ENCODE measurements around the gene FAM163B.
"Not testable (repeated sequence)": the region's sequence is repeated elsewhere in the genome, so short reads cannot be mapped to it uniquely, and the experiment has no call there.

The FAM163B gene

DNA sequence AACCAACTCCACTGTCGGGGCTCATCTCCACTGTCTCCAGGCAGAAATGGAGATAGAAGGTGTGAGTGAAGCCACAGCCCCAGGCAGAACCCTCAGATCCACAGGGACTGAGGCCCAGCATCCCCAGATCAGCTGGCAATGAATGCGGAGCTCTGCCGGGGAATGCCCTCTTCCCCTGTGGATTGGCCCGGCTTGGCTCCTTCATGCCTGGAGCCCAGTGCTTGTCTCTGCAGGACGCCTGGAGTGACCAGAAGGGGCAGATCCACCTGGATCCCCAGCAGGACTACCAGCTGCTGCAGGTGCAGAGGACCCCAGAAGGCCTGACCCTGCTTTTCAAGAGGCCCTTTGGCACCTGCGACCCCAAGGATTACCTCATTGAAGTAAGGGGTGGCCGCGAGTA, 30.4 kb upstream of the FAM163B start:
- DNase-seq: no peak

DNA sequence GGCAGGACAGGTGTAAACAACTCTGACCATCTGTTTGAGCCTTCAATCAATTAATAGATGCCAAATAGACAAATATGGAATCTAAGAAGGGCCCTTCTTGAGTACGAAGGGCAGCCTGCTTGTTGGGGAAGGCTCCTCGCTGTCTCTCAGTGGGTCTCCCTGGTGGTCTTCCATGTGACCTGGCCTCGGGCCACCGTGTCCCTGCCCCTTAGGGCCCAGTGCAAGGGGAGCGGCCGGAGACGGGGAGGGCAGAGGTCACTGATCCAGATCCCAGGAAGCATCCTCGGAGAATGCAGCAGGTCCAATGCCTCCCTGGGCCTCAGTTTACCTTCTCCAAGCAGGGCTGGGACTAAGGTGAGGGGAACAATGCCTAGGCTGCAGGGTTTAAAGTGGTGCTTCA, 29.5 kb upstream of the FAM163B start:
- DNase-seq: no peak

DNA sequence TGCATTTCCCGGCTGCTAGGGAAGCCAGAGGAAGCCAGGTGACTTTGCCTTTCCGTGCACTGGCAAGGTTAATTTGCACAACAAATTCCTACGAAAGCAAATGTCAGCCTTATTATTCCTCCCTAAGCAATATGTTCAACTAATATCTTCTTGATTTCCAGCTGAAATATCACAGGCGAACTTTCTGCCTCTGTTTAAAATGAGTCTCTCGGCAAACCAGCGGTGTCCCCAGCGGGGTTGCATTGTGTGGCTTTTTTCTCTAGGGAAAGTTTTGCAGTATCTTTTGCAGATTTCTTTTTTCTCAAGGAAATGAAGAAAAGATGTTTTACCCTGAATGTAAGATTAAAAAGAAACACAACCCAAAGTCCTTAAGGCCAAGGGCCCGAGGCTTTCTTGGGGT, 28.9 kb upstream of the FAM163B start:
- DNase-seq: no peak

DNA sequence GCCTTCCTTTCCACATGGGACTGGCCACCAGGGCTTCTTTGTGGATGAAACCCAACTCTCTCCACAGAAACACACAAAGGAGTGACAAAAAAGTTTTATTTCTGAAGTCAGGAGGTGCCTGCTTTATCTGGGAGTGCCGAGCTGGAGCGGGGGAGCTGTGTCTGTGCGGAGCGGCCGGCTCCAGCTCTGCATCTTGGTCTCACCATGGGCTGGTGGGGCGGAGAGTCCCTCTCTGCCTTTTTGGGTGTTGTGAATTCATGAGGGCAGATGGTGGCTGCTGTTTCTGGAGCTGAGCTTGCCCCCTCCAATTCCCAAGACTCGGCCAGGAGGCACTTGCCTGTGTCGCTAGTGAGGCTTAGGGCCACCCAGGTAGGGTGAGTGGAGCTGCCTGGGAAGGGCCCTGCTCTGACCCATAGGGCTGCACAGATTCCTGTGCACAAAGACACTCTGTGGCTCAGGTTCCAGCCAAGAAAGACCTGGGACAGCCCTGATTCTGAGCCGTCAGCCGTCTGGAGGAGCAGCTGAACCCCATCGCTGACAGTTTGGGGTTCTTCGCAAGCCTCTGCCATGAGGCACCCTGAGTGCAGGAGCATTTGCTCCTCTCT, 28.4 kb upstream of the FAM163B start:
- DNase-seq: no peak

DNA sequence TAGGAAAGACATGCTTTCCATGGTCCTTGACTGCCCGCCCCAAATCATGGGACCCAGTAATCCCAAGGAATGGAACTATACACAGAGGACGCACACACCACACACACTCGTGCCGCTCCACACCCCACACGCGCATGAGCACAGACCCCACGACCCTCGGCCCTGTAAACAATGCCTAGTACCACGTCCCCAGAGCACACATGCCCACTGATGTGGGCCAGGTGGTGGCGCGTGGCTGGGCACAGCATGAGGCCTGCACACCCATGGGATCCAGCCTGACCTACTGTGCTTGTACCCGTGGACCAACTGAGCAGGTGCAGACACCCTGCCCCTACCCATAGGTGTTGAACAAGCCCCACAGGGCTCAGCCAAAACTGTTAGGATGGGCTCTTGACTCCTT, 27.7 kb upstream of the FAM163B start:
- DNase-seq: no peak

DNA sequence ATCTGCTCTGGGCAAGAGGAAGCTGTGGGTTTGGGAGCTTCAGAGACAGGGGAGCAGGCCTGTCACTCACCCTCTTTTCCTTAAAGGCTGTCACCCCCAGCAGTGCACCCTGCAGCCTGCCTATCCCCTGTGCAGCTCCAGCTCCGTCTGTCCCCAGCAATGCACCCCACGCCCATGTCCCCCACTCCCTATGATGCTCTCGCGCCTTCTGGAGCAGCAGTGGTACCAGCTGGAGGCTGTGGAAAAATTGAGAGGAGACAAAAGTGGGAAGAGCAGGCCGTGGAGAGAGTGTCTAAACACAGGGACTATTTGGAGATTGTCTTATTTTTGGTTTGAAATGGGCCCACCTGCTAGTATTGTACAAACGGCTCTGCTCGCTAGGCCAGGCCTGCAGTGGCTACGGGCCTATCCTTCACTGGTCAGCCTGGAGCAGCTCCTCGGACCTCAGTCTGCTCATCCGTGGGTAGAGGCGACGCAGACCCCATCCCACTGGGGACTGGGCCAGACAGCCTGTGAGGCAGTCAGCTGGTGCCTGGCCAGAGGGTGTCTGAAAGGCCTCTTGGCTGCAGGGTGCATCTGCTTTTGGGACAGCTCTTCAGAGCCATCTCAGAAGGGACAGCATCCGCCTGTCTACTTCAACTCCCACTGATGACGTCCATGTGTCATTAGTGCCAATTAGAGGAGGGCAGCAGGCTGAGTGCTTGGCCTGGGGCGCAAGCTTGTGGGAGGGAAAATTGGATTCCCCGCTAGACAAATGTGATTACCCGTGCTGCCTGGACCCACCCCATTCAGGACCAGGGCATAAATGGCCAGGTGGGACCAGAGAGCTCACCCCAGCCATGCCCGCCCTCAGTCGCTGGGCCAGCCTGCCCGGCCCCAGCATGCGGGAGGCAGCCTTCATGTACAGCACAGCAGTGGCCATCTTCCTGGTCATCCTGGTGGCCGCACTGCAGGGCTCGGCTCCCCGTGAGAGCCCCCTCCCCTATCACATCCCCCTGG, 26.6 kb upstream of the FAM163B start, which contains the start of gene DBH:
DBH (plus strand) TSS at position 831 of the 999 bp plus-strand sequence; CDS start at position 840, 9 bp downstream.
- DNase-seq: no peak

DNA sequence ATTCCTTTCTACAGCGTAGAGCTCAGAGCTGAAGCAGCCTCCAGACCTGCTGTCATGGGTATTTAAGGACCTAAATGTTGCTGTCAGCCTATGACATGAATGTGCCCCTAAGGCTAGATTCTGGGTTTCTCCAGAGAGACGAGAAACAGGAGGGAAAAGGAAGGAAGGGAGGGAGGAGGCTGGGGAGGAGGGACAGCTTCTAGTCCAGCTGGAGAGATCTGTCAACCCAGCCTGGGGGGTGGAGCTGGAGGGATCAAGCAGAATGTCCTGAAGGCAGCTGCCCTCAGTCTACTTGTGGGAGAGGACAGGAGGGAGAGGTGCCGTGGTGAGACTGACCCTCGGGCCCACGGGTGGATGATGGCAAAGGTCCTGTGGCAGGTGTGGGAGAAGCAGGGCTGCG, 25.9 kb upstream of the FAM163B start:
- DNase-seq: no peak

DNA sequence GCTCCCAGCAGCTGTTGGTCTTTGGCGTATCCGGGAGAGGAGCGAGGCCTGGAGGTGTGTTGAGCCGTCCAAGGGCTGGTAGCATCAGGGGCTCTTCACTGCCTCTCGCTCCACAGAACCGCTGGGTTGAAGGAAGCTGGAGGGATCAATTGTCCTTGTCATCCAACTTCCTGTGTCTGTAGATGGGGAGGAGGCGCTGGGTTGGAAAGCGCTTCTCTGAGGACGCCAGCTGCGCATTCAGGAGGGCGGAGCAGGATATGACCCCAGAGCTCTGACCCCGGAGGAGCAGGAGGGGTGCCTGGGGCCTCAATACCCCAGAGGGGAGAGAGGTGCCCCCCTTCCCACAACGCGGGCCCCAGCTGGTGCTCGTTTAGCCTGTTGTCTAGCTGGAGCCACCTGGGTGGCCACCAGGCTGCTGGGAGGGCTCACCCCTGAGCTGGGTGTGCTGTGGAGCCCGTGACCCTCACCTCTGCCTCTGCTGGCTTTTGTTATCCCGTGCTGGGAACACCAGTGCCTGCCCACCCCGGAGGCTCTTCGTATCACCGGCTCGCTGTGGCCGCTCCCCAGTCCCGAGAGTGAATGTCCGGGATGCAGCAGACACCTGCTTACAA, 25.0 kb upstream of the FAM163B start:
- no peak for DNase-seq

DNA sequence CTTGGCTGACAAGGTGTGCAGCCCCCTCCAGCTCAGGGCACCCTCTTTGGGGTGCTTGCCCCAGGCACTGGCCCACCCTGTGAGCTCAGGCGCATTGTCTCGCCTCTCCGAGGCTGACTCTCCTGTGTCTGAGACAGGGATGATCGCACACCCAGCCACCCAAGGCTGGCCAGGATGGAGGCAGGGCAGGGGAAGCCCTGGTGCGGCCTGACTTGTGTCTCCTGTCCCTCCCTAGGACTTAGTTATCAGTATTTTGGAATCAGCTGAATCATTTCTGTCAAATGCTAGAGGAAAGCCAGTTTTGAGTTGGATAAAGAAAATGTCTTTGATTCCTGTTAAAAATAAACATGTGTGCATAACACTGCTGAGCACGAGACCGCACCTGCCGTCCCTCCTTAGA, 24.5 kb upstream of the FAM163B start:
- no peak for DNase-seq

DNA sequence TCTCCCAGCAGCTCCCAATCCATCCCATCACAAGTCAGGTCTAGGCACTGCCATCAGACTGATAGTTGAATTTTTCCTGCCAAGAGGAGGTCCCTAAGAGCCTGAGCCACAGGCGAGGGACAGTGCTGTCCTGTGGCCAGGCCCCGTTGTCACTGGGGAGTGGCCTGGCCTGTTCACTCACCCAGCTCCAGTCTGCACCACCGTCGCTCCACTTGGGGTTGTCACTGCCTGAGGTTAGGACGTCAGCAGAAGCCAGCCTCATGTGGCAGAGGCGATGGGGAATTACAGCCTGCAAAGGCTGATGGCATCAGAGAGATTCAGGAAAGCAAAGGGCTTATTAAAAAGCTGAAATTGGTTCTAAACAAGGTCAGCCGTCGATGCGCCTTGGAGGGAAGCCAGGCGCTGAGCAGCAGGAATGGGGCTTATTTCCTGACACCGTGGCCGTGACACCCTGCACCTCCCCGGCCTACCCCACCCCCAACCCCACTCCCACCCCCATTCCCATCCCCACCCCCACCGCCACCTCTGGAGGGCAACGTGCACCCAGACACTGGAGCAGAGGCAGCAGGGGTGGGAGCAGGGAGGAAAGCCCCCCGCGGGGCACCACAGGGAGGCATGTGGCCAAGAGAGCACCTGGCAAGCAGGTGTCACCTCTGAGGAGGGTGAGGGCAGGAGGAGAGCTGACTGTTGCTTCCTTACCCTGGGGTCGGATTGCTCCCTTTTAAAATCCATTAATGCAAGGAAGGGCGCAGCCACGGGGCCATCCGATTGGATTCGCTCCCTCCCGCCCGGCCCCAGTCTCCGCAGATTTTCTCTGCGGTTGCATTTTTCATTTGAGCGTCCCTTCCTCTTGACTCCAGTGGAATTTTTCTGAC, 23.9 kb upstream of the FAM163B start:
- DNase-seq: no peak

DNA sequence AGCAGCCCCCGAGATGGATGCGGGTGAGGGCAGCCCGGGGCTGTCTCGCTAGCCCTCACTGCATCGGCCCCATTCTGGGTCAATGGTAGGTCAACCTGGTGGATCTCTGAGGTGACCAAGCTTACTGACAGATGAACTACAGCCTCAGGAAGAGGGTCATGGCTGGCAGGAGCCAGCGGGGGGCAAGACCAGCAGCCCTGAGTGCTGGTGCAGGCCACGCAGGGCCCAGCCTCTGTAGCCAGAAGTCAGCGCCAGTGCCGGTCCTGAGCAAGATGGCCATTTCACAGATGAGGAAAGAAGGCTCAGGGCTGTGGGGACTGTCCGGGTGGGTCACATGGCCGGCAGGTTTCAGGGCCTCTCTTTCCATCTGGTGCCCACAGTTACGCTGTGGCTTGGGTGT, 21.9 kb upstream of the FAM163B start:
- DNase-seq: no peak

DNA sequence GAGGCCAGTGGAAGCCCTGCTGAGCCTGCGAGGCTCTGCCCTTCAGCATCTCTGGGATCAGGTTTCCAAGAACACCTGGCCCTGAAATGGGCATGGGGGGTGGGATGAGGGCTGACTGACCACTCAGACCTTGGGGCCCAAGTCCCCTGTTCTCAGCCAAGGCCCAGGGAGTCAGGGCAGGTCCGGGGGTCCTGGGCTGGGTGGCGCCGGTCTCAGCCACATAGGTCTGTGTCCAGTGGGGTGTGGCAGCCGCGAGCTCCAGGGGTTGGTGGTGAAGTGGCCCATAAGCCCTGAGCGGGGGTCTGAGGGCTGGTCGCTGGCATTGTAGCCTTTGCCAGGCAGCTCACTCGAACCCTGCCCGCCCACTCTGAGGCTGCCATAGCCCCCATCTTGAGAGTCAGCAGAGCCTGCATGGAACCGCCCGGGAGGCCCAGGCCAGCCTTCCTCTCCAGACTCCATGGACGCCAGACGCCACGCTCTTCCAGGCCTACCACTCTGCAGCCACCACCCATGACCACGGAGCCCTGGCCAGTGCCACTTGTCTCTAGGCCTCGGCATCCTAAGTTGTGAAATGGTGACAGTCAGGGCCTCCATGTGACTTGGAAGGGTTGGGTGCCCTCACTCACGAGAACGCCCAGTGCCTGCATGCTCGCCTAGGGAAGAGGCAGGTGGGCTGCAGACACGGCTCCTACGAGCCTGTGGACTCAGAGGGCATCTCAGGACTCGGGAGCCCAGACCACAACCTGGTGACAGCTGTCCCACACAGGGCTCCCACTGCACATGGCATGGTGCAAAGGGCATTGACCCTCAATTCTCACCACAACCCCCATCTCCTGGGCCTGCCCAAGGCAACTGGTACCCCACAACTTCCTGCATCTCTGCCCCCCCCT, 20.3 kb upstream of the FAM163B start:
- DNase-seq: no peak

DNA sequence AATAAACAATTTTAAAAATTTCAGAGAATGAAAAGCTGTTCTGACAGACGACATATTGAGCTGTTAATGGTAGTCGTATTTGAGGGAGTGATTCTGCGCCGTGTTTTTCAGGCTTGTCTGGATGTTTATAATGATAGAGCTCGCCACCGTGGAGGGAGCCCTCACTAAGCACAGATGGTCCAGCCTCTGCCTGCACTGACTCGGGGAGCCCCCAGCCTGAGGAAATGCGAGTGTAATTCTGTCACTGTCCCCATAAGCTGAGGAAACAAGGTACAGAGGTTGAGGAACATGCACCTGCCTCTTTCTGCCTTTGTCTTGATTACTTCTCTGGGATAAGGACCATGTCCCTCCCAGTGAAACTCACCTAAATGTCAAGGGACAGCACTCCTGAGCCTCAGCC, 19.6 kb upstream of the FAM163B start:
- DNase-seq: no peak

DNA sequence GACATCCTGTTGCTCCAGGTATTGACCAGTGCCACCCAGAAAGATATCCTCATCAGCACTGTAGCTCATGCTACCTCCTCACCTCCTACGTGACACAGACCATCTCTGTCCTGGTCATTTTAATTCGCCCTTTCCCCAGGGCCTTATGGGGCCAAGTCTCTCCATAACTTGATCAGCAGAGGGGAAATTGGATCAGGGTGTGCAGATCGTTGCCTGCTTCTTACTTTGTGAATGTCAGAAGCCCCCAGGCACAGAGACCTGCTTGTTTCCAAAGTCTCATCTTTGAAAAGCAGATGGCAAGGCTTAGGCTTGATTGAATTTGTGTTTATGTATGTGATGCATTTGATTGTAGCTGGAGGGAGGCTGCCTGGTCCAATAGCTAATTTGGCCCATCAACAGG, 18.2 kb upstream of the FAM163B start:
- DNase-seq: no peak

DNA sequence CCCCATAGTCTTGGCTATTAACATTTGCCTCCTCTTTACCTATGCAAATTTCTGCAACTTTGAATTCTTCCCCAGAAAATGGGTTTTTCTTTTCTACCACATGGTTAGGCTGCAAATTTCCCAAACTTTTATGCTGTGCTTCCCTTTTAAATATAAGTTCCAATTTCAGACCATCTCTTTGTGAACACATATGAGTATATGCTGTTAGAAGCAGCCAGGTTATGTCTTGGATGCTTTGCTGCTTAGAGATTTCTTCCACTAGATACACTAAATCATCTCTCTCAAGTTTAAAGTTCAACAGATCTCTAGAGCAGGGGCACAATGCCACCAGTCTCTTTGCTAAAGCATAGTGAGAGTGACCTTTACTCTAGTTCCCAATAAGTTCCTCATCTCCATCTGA, 16.8 kb upstream of the FAM163B start:
- not testable (repeated sequence) for DNase-seq

DNA sequence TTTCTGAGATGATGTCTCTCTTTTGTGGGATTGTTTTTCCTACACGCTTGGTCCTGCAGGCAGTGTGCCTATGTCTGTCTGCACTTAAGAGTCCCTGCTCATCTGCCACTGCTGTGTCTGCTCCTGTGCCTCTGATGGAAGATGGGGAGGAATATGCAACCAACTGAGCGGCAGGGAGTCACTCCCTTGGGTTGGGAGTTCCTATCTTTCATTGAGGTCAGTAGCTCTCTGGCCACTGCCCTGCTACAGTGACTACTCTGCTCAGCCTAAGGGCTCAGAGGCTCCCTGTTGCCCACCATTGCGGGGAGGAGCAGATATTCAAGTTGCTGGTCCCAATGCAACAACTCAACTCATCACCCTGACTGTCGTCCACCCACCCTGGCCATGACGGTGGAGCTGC, 13.4 kb upstream of the FAM163B start:
- DNase-seq: no peak

DNA sequence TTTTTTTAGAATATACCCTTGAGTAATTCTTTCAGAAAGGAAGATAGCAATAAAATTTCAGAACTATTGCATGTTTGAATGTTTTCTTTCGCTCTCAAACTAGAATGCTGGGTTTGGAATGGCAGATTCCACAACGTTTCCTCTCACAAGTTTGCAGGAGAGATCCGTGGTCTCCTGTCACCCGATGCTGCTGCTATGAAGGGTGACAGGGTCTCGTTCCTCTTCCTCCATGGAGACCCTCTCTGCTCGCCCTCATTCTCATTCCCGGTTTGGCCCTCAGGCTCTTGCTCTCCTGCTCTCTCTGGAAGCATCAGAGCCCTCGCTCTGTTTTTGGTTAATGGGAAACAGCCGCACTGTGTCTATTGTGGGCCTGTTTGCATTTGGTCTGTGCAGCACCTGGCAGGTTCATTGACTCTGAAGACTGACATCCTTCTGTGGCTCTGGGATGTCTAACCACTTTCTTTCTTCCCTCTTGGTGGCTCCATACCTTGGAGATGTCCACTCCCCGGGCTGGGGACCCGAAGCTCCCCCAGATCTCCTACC, 12.6 kb upstream of the FAM163B start:
- no peak for DNase-seq

DNA sequence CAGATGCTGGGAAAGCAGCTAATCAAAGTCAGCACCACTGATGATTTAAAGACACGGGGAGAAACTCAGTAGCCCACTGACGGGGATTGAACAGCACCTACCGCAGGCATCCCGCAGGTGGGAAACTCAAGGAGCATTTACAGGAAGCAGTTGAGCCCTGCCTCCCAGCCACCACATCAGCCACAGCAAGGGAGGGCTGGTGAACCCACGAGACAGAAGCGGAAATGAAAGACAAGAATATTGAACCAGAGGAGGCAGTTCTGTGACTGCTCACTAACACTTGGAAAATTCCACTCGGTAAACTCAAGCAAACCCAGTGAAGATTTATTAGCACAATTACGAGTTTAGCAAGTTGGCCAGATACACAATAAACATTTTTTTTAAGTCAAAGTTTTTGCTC, 10.6 kb upstream of the FAM163B start:
- peak; percentile 38 for DNase-seq

DNA sequence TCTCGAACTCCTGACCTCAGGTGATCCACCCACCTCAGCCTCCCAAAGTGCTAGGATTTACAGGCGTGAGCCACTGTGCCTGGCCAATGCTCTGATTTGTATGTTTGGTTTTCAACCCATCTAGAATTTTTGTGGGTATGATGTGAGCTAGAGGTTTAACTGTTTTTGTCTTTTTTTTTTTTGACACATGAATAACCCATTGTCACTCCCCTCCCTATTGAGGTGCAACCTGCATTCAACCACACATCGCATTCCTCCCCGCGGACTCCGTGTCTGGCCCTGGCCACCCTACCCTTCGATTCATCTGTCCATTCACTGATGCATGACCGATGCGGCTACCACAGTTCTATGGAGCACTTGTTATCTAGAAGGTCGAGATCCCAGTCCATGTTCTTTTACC, 9.5 kb upstream of the FAM163B start:
- DNase-seq: no peak

DNA sequence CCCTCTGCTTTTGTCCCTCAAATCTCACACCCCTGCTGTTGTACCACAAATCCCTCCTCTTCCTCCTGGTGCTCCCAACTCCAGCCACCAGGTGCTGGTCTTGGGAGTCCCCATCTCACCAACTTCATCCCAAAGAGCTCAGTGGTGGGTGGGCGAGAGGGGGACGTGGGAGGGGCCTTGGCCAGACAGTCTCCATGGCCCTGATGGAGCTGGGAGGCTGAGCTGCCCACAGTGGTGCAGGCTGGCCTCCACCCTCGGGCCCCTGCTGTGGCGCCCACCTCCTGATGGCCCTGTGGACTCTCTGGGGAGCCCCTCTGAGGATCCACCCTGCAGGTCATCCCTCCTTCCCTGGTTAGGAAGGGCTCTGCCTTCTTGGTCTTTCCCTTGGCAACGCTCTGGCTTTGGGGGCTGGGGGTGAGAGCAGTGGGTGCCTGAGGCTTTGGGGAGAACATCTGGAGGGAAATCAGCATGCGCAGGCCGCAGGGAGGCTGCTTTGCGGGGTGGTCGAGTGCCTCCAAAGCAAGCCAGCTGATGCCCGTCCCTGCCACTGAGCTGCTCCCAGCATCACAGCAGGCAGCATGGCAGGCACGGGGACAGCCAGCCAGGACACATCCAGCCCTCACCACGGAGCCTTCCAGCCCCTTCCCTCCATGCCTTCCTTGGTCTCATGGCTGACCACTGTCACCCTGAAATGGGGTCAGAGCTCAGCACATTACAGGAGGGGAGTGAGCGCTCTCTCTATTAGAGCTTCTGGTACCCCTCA, 7.6 kb upstream of the FAM163B start:
- no peak for DNase-seq
